HG03280 (cell line): Measurements from ENCODE around the gene GRM5.
A peak's percentile ranks its signal among the peaks of the same experiment; 100 is the strongest.
"Not testable (repeated sequence)": the region's sequence is repeated elsewhere in the genome, so short reads cannot be mapped to it uniquely, and the experiment has no call there.

Source experiments
- ATAC-seq: cut with Tn5 transposase; IDR thresholded peaks from one replicate; pipeline ENCODE4 v1.9.1; 2021; ENCODE audit warnings: mild to moderate bottlenecking, moderate library complexity; ENCODE audit not compliant: unreplicated experiment

Gene GRM5

DNA sequence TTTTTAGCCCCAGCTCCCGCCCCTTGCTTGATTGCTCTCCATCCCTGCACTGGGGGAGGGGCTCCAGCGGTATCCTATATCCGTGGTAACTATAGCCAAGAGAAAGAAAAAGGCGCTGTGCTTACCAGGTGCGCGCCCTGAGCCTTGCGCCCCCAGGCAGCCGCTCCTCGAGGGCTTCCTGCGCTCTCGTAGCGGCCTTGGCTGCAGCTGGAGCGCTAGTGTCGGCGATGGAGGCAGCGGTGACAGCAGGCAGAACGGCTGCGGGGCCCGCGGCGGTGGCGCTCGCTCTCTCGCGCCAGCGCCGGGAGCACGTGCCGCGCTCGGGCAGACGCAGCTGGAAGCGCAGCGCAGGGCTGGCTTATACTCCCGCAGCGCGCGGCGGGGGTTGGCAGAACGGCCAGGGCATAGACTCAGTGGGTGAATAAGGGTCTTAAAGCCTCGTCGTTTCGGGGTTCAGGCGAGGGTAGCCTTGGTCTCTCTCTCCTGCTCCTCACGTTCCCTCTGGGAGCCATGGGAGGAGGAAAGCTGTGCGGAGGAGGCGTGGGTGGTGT, at the start of gene GRM5:
Gene GRM5, minus strand, starts transcription at position 332 of the 551 bp plus-strand sequence. CDS start 18,110 bp downstream, outside the sequence.
- ATAC-seq = not testable (repeated sequence)

DNA sequence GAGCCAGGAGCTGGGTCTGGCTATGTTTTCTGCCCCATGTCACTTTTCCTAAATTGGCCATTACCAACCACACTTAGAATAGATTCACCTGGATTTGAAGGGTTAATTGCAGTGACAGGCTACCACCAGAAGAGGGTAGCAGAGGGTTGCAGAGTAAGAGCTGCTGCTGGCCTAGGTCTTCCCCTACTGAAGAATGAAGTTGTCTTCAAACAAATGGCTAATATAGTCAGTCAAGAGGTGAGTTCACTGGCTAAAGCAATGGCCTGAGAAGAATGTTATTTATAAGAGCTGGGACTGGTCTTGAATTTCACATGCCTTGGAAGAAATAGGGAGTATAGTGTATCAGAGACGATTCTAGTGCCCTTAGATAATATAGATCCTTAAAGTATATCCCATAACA, 32.2 kb upstream of the GRM5 start:
- ATAC-seq = peak; percentile 76

DNA sequence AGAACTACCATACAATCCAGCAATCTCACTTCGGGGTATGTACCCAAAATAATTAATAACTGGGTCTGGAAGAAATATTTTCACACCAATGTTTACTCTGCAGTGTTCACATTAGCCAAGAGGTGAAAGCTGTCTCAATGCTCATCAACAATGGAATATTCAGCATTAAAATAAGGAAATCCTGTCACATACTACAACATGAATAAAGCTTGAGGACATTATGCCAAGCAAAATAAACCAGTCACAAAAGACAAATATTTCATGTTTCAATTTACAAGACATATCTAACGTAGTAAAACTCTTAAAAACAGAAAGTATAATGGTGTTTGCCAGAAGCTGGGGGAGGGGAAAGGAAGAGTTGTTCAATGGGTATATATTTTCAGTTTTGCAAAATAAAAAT, 28.0 kb upstream of the GRM5 start:
- not testable (repeated sequence) for ATAC-seq

DNA sequence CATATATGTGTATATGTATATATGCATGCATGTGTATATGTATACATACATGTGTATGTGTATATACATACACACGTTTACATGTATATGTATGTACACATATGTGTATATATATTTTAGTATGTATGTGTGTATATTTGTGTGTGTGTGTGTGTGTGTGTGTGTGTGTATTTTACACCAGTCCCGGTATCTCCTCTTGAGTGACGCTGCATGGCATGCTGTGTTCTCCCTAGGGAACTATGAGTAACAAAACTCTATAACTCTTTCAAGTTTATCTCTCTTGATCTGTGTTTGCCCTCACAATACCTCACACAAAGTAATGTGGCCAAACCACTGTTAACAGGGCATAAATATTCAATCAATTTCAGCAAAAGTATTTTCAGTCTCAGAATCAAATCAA, 19.2 kb upstream of the GRM5 start:
- not testable (repeated sequence) for ATAC-seq

DNA sequence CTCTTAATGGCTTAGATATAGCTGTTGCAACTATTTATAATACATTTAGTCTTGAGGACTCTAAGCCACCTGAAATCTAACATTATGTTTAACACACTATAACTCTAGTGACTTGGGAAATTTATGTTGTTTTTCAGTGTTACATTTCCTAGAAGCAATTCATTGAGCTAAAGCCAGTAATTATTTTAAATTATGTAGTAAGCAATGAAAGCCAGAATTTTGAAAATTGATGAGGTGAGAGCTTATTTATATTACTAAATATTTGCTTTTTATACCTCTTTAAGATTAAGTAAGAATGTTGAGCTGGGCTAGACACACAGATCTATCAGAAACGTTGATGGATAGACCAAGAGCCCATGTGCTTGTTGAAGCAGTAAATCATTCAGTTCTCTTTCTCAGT, 5.1 kb upstream of the GRM5 start:
- ATAC-seq = not testable (repeated sequence)

DNA sequence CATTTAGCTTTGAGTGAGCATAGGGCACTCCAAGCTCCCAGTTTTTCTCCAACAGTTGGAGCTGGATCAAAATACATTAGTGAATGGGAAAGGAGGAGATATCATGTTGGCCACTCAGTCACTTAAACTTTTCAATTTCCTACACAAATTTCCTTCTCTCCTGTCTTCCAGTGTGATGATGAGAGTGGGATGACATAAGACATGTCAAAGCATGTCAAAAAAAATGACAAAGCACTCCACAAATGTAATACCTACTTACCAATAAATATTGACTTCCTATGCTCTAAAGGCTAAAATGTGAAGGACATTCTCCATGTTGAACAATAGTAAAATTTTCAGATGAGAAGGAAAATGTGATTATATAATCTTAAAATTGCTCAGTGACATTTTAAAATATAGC, 1.5 kb upstream of the GRM5 start:
- ATAC-seq = no peak

DNA sequence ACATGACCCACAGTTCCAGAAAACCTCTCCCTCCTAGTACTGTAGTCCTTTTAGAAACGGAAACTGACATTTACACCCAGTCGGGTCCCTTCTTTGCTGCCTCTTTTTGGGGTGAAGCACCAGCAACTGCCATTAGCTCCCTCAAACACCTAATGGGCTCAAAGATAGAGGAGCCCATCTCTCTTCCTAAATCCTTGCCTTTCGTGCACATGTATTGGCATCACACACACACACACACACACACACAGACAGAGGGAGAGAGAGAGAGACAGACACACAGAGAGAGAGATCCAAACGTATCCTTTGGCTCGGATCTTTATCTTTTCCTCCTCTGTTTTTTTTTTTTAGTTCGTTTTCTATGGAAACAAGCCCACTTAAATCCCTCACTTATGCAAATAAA, 716 bp downstream of the GRM5 start:
- no peak for ATAC-seq

DNA sequence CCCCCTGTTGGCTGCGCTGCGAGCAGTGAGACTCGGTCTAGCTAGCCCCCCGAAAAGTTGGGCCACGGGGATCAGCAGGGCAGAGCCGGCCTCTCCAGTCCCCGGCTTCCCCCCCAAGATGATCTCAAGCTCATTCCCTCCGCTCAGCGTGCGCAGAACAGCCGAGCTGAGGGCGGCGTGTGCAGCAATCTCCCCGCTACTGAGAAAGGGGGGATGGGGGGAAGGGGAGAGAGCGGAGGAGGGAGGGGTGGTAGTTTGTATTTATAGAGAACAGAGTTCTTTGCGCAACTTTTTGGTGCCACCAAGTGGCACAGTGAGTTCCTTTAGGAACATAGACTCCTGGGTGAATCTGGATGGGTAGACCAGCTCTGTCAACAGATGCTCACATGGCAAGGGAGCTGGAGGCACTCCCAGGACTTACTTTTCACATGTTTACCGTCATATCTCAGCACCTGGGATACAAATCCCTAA, 2.3 kb downstream of the GRM5 start:
- not testable (repeated sequence) for ATAC-seq

DNA sequence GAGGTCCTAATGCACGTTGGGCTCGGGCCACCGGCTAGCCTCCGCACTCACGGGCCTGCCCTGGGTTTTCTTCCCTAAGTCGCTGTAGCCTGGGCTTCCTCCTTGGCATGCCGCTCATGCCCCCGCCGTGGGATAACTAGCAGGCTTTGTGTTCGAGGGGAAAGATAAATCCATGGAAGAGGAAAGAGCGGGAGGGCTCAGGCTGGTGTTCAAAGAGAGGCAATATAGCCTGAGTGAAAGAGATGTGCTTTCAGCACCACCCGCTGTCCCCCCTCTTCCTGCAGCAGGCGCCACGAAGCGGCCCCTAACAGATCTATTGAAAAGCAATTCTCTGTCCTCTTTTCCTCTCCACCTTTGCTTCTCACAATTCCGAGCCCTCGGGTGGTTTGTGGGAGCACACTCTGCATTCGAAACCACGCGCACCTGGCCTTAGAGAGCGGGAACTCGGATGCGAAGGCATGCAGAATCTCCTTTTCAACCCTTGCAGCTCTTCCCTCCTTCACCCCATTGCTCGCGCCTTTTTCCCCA, 2.9 kb downstream of the GRM5 start:
- ATAC-seq = not testable (repeated sequence)

DNA sequence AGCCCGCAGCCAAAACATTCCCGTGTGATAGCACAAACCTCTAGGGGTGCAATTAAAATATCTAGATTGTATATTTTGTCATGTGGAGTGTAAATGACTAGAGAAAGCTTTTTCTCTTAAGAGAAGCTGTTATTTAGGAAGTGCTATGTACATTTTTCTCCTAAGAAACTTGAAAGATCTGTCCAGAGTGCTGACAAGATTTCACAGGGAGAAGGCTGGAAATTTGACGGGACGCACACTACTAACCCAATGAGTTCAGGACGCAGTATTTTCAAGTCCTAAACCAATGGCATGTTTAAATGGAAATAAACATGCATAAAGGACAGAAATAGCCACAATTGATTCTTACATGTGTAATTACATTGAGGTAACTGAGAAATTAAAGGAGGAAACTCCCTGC, 3.9 kb downstream of the GRM5 start:
- ATAC-seq = not testable (repeated sequence)

DNA sequence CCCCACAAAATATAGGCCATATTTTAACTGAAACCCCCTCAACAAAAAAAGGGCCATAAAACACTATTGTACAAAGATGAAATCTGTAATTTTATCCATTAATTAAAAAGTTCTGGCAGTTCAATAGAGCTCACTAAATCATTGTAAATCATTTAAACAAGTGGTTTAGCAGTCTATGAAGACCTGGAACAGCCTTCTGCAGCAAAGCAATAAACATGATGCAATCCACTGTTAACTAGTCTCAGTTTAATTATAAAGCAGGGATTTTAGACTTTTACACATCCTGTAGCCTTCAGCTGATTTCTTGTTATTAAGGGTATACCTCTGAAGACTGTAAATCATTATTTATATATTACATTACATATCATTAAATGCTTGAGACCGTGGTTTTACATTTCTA, 8.4 kb downstream of the GRM5 start:
- not testable (repeated sequence) for ATAC-seq

DNA sequence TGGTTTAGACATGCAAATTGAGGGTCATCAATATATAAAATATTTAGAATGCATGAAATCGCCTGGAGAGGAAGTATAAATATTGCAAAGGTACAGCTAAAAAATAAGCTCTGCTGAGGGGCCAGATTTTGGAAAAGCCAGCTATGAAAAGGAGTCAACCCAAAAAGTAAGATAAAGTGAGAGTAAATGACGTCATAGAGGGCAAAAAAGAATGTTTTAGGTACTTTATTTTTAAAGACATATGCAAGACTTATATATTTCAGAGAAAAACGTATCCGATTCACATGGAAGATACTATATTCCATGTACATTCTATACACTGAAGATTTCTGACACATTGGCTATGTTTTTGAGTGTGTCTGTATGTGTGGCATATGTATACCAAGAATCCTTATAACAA, 13.6 kb downstream of the GRM5 start:
- ATAC-seq = no peak

DNA sequence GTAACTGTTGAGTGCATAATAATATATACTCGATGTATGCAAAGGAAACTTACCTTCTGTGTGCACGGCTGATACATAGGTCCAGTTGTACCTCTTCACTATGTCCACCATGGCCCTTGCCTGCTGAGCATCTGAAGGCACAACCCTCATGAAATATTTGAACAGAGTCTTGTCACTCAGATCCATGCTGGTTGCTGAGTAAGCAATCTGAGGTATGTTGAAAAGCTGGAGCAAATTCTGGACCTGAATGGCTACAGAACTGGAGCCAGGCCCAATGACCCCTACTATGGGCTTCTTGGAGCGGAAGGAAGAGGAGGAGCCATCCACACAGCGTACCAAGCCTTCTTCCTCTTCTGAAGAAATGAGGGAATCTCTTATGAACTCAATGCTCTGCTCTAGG, 18.6 kb downstream of the GRM5 start:
- ATAC-seq = not testable (repeated sequence)

DNA sequence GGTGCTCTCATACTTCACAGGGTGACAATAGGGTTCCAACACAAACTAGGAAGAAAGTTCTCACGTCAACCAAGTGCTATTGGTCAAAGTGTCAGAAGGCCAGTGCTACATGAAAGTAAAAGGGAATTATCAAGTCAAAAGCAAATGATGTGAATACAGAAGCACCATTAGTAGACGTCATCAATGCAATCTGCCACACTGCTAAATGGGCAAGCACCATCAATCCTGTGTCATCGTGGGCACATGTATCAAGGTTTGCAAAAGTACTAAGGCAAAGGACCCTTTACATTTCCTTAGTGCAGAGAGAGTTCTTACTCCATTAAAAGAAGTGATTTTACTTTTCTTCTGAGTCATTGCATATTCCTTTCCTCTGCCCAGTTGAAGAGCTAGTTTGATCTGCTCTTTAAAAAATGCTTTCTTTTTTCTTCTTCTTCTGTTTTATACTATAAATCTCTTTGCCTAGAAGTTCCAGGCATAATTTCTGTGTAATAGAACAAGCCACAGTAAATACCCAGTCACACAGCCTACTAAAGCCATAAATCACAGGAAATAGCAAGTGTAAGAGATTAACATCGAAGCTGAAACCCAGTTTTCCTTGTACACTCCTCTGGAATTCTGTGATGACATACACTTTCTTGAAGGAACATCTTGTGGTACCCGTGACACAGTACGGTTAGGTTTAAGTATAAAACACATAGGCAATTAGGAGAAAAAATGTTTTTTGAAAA, 21.8 kb downstream of the GRM5 start:
- ATAC-seq = not testable (repeated sequence)

DNA sequence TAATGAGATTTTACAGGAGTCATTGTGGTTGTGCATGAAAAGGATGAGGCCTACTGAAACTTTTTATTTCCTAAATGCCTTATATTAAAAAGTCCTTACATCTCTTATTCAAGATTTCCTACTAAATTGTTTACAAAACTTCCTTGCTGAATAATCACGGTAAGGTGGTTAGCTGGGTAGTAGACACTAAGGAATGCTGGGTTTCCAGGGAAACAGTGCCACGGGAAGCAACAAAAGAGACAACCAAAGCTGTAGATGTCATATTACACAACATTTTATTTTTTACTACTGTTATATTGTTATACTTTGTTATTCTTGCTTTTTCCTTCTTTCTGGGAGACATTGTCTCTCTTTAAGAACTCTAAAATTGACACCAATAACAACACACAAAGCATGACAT, 36.1 kb downstream of the GRM5 start:
- ATAC-seq = not testable (repeated sequence)

DNA sequence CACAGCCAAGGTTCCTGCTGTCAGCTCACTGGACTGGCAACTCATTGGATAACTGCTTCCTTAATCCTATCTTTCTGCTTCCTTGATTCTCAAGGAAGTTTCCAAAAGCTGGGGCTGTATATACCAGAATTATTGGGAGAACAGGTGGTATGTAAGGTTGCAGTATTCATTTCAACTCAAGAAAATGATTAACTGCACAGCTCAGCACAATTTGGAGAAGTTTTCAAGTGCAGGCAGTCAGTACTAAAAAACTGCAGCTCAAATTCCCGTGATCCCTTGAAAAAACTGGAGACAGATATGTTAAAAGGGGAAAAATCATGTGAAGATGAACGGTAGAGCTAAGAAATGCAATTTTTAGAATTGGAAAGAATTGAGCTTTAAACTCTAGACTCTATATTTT, 44.4 kb downstream of the GRM5 start:
- ATAC-seq = no peak

DNA sequence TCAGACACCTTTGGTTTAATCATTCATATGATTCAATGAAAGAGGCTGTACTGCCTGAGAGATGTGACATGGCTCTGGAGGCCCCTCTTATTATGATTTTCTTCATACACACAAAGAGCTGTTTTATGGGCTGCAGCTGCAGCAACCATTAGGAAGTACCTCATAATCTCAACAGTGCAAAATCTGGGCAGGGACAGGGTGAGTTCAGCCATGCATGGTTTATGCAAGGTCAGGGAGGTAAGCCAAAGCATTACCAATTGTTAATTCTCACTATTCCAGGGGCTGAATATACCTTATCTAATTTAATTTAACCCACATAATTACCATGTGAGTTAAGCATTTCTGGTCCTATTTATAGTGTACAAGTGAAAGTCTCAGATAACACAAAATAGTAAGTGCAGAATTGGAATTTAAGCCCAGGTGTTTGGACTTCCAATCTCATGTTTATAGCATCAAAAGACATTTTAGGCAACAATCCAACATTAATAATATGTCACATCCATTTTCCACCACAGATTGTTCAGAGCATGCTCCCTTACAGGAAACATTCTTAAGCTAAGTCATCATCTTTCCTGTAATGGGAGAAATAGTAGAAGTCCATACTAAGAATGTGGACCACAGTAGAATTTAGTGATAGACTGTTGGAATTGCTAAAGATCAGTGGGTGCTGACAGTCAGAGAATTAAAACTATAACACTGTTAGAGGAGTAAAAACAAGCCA, 45.8 kb downstream of the GRM5 start:
- ATAC-seq = not testable (repeated sequence)

DNA sequence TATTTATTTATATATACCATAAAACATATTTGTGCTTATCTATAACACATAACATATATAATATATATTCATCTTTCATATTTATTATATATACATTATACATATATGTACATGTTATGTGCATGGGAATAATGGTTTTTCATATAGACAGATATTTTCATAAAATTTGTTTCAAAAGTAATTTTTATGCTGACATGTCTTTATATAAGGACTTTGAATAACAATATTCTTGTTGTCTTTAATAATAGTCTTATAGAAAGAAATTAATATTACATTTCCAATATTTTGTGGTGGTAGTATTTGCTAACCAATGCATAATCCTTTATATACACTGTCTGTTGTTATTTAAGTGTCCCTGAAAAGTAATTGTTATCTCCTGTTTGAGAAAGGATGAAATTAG, 49.6 kb downstream of the GRM5 start:
- no peak for ATAC-seq

DNA sequence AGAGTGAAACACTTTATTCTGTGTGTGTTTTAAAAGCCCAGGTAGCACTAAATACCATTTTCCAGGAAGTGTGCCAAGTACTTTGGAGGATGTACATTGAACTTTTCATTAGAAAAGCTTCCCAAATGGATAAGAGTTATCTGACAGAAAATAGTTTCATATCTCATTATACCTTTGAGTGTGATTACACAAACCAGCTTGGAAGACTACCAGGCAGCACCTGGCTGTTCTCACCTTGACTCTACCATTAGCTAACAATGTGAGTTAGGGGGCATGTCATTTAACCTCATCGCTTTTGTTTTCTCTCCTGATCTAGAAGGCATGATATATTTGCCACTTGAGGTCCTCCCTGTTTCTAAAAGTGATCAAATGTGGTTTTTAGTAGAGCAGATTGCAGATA, 50.2 kb downstream of the GRM5 start:
- no peak for ATAC-seq

DNA sequence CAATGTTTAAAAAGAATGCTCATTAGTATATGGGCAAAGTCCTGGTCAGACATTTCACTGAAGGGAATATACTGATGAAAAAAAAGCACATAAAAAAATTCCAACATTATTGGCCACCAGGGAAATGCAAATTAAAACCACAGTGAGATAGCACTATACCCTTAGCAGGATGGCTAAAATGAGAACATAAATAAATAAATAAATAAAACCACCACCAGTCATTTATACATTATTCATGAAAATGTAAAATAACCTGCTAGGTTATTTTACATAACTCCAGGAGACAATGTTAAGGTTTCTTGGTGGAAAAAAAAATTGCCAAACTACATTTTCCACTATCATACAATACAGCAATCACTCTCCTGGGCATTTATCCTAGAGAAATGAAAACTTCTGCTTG, 64.9 kb downstream of the GRM5 start:
- ATAC-seq = not testable (repeated sequence)

DNA sequence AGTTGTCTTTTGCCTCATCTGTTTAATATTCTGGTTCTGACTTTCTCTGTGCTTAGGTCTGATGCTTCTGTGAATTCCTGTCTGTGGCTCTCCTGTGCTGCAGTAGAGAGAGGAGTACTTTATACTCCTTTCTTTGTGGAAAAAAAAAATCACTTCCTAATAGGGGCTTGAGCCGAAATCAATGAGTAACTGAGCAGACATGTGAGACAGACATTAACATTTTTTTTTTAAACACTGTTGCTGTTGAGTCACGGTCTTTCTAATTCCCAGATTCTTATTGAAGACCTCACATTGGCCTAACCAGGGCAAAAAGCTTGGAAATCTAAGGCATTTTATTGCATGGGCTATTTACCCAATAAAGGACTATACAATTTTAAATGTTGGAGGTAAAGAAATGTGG, 86.1 kb downstream of the GRM5 start:
- ATAC-seq = no peak

DNA sequence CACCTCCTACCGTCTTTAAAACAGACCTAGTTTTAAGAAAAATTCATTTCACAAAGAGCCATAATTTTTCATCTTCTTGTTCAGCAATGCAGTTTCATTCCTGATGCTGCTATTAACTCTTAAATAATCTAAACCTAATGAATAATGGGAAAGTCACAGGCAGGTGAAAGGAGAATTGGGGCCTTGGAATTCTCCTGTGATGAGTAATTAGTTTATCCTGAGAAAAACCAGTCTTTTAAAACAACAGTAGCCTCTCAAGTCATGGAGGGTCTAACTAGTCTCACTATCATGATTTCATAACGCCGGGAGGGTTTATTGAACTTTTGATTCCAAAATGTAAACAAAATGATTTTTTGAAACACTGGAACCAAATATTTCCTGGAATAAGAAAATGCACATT, 86.8 kb downstream of the GRM5 start:
- not testable (repeated sequence) for ATAC-seq
